Natural killer cell (primary cell): ENCODE results near the gene RNF39. TPM values are rescaled to one million over a fixed set of nuclear protein-coding genes. Genes with fewer than 3 reads are reported as not detected.
A peak's percentile ranks its signal among the peaks of the same experiment; 100 is the strongest.

ENCODE experiments used
- ATAC-seq, 3 donors: fragments of 150-1000 bp in 2 of 3; fragments of 200-7000 bp in 1 of 3; cut with Tn5 transposase; 1 replicate in 1 of 3; 2 replicates in 2 of 3; pipeline ENCODE4 v1.10.0; 2021; ENCODE audit warnings: mild to moderate bottlenecking in 2 of 3, moderate library complexity in 2 of 3
- DNase-seq, 2 donors: peaks; one replicate each; pipeline versions ENCODE4 v3.0.0 to v3.0.0-alpha.2; 2013 to 2021; ENCODE audit warnings: mixed read lengths in 1 of 2
- H3K27ac ChIP-seq: one replicate; pipeline ENCODE4 v1.5.1; 2013; ENCODE audit warnings: mild to moderate bottlenecking, low read length
- H3K27me3 ChIP-seq: one replicate; pipeline ENCODE4 v1.6.1; 2013; ENCODE audit warnings: low read length; ENCODE audit not compliant: control insufficient read depth, insufficient read depth
- H3K36me3 ChIP-seq: one replicate; pipeline ENCODE4 v1.6.1; 2013; ENCODE audit warnings: low read length; ENCODE audit not compliant: control insufficient read depth, insufficient read depth
- H3K4me1 ChIP-seq: one replicate; pipeline ENCODE4 v1.6.1; 2013; ENCODE audit warnings: low read length; ENCODE audit not compliant: control insufficient read depth, insufficient read depth
- H3K4me3 ChIP-seq: one replicate; pipeline ENCODE4 v1.5.1; 2013; ENCODE audit warnings: low read length
- H3K9me3 ChIP-seq: one replicate; pipeline ENCODE4 v1.6.1; 2013; ENCODE audit warnings: low read length; ENCODE audit not compliant: control insufficient read depth, insufficient read depth
- H3K27ac Mint-ChIP-seq, 2 donors: one replicate each; pipeline ENCODE4 v1.8.0; 2022; ENCODE audit warnings: mild to moderate bottlenecking in 2 of 2, mixed read lengths in 2 of 2, moderate library complexity in 1 of 2
- H3K27me3 Mint-ChIP-seq, 2 donors: one replicate each; pipeline ENCODE4 v1.8.0; 2022; ENCODE audit warnings: low read depth in 2 of 2, mixed read lengths in 2 of 2
- H3K36me3 Mint-ChIP-seq: one replicate; pipeline ENCODE4 v1.8.0; 2022; ENCODE audit warnings: mixed read lengths
- H3K4me1 Mint-ChIP-seq, 2 donors: one replicate each; pipeline ENCODE4 v1.8.0; 2022; ENCODE audit warnings: mixed read lengths in 2 of 2
- H3K4me3 Mint-ChIP-seq: one replicate; pipeline ENCODE4 v1.8.0; 2022; ENCODE audit warnings: mild to moderate bottlenecking, moderate library complexity, mixed read lengths
- H3K9me3 Mint-ChIP-seq, 2 donors: one replicate each; pipeline ENCODE4 v1.8.0; 2022; ENCODE audit warnings: mixed read lengths in 2 of 2
- WGBS: methylation state at CpG from one replicate; pipeline ENCODE4 v1.1.7; 2013; ENCODE audit warnings: missing lambda C conversion rate; ENCODE audit not compliant: insufficient coverage; 5-methylcytosine and 5-hydroxymethylcytosine counted together
- intact Hi-C: fragments of 100-400 bp; cut with micrococcal nuclease; formaldehyde crosslinking; loops from one replicate; pipeline ENCODE4 v1.14.2; 2022
- total RNA-seq, 4 donors: library from RNA; stranded (reverse); fragments of 120-200 nt in 1 of 4; gene quantifications; one replicate each; pipeline versions ENCODE4 v1.2.3 to v1.2.4, GENCODE V29; 2013 to 2022
- TF ChIP-seq, protein P1 (sequence below): fragments of 200-600 bp; IDR thresholded peaks from one replicate; pipeline ENCODE4 v1.8.0; 2022; ENCODE audit warnings: antibody characterized with exemption

RNF39 gene
- total RNA-seq, 3 donors from 2014 or later (not counting 1 experiment from before 2014, with no cell fraction given) = not detected

GRCh38 chr6:30073489-30074235 is 1.9 kb downstream of the RNF39 start:
- no peaks in the 10 kb centered on the region for H3K9me3 ChIP-seq
- H3K27ac ChIP-seq = no peak overlapping the region
- peaks cover 12% of the 10 kb centered on the region for H3K36me3 Mint-ChIP-seq
- peak overlapping the region; percentile 4 for H3K4me3 Mint-ChIP-seq
- no peak for ATAC-seq
- H3K4me1 ChIP-seq = peaks cover 24% of the 10 kb centered on the region
- H3K9me3 Mint-ChIP-seq = no peaks in the 10 kb centered on the region
- WGBS = 66% methylated on average over 6 of the region's 7 CpGs
- intact Hi-C loops = no loop called here
- H3K4me3 ChIP-seq = no peak overlapping the region
- TF ChIP-seq, protein P1, sequence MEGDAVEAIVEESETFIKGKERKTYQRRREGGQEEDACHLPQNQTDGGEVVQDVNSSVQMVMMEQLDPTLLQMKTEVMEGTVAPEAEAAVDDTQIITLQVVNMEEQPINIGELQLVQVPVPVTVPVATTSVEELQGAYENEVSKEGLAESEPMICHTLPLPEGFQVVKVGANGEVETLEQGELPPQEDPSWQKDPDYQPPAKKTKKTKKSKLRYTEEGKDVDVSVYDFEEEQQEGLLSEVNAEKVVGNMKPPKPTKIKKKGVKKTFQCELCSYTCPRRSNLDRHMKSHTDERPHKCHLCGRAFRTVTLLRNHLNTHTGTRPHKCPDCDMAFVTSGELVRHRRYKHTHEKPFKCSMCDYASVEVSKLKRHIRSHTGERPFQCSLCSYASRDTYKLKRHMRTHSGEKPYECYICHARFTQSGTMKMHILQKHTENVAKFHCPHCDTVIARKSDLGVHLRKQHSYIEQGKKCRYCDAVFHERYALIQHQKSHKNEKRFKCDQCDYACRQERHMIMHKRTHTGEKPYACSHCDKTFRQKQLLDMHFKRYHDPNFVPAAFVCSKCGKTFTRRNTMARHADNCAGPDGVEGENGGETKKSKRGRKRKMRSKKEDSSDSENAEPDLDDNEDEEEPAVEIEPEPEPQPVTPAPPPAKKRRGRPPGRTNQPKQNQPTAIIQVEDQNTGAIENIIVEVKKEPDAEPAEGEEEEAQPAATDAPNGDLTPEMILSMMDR = no peak
- H3K27me3 Mint-ChIP-seq = peaks cover 52 to 62% of the 10 kb centered on the region in 2 donors
- DNase-seq = no peak
- H3K4me1 Mint-ChIP-seq = peaks cover 25 to 57% of the 10 kb centered on the region in 2 donors
- H3K27me3 ChIP-seq = peaks cover 35% of the 10 kb centered on the region
- H3K27ac Mint-ChIP-seq = no peak overlapping the region
- H3K36me3 ChIP-seq = peaks cover 18% of the 10 kb centered on the region

DNA sequence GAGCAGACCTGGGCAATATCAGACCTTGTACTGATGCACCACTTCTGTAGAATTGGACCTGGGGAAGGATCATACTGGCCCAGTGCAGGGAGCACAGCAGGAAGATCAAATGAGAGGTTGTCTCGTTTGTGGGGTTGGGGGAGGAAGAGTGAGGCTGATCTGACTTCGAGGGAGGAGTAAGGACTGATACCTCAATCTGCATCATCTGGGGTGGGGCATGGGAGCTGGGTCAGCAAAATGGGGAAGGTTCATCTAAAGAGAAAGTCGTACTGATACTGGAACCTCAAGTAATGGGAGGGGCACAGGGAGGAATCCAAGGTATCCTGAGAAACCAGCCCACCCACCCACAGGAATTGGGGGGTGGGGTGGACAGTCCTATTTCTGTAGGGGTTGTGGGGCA is 3.7 kb downstream of the RNF39 start:
- H3K4me3 Mint-ChIP-seq = no peak overlapping the region
- no peaks in the 10 kb centered on the region for H3K9me3 Mint-ChIP-seq
- Histone ChIP-seq H3K9me3 (no peaks in the 10 kb centered on the region), H3K4me1 (peaks cover 29% of the 10 kb centered on the region), H3K27ac (no peak overlapping the region), H3K27me3 (peaks cover 35% of the 10 kb centered on the region), H3K36me3 (peaks cover 24% of the 10 kb centered on the region), H3K4me3 (no peak overlapping the region)
- DNase-seq (peak in 1 of 2 donors; percentile 25), ATAC-seq (no peak)
- H3K36me3 Mint-ChIP-seq = peaks cover 21% of the 10 kb centered on the region
- TF ChIP-seq, protein P1 = no peak
- peak overlapping the region in 1 of 2 donors; percentile 4 for H3K27ac Mint-ChIP-seq
- H3K27me3 Mint-ChIP-seq = peaks cover 40 to 48% of the 10 kb centered on the region in 2 donors
- H3K4me1 Mint-ChIP-seq = peaks cover 37 to 66% of the 10 kb centered on the region in 2 donors
- WGBS = 28% methylated on average over 2 of the region's 3 CpGs
- intact Hi-C loops = no loop called here

- Mint-ChIP-seq H3K27me3 (peaks cover 34 to 42% of the 10 kb centered on the region in 2 donors), H3K4me1 (peaks cover 42 to 72% of the 10 kb centered on the region in 2 donors), H3K27ac (peak overlapping the region in 1 of 2 donors; percentile 98), H3K9me3 (no peaks in the 10 kb centered on the region), H3K36me3 (peaks cover 21% of the 10 kb centered on the region), H3K4me3 (peak overlapping the region; percentile 54)
- peaks cover 32% of the 10 kb centered on the region for H3K4me1 ChIP-seq
- DNase-seq (peak in 1 of 2 donors; percentile 40), ATAC-seq (no peak)
- 29% methylated on average over 68 of the region's 68 CpGs for WGBS
- H3K27ac ChIP-seq = no peak overlapping the region
- intact Hi-C loops = no loop called here
- no peak overlapping the region for H3K4me3 ChIP-seq
- H3K36me3 ChIP-seq = peaks cover 24% of the 10 kb centered on the region
- peaks cover 32% of the 10 kb centered on the region for H3K27me3 ChIP-seq
- TF ChIP-seq, protein P1 = no peak
- H3K9me3 ChIP-seq = no peaks in the 10 kb centered on the region
Observed at GRCh38 chr6:30071081-30071818, 4.3 kb downstream of the RNF39 start.
